ENCODE measurements around the gene WIPF2.

DNA sequence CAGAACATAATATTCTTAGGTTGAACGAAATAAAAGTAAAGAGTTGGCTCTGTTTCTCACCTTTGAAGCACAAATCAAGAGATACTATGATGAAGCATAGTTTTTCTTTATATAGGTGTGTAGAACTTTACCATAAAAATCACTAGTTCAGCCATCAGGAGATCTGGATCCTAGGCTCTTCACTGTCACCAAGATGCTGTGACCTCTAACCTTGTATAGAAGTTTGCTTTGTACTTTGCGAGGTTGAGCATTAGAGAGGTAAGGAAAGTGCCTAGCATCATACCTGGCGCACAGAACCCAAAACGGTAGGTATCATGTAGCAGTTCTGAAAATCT, 68.0 kb downstream of the WIPF2 start:
- TF ChIP-seq, protein P1, sequence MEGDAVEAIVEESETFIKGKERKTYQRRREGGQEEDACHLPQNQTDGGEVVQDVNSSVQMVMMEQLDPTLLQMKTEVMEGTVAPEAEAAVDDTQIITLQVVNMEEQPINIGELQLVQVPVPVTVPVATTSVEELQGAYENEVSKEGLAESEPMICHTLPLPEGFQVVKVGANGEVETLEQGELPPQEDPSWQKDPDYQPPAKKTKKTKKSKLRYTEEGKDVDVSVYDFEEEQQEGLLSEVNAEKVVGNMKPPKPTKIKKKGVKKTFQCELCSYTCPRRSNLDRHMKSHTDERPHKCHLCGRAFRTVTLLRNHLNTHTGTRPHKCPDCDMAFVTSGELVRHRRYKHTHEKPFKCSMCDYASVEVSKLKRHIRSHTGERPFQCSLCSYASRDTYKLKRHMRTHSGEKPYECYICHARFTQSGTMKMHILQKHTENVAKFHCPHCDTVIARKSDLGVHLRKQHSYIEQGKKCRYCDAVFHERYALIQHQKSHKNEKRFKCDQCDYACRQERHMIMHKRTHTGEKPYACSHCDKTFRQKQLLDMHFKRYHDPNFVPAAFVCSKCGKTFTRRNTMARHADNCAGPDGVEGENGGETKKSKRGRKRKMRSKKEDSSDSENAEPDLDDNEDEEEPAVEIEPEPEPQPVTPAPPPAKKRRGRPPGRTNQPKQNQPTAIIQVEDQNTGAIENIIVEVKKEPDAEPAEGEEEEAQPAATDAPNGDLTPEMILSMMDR (IDR thresholded peaks at IDR 0.05; ENCODE audit: low read depth, low read length) = no peak
- TF ChIP-seq POLR2A (IDR thresholded peaks at IDR 0.05; ENCODE audit: extremely low read depth, insufficient read length) = no peak
- TF ChIP-seq, protein P2, sequence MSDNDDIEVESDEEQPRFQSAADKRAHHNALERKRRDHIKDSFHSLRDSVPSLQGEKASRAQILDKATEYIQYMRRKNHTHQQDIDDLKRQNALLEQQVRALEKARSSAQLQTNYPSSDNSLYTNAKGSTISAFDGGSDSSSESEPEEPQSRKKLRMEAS (IDR thresholded peaks at IDR 0.05; ENCODE audit: low read depth, low read length) = no peak

Data from NB4 (cell line).